ENCODE data around the gene SEL1L2. TPM values are rescaled to one million over a fixed set of nuclear protein-coding genes. Genes with fewer than 3 reads are reported as not detected.

The SEL1L2 gene, protein sequence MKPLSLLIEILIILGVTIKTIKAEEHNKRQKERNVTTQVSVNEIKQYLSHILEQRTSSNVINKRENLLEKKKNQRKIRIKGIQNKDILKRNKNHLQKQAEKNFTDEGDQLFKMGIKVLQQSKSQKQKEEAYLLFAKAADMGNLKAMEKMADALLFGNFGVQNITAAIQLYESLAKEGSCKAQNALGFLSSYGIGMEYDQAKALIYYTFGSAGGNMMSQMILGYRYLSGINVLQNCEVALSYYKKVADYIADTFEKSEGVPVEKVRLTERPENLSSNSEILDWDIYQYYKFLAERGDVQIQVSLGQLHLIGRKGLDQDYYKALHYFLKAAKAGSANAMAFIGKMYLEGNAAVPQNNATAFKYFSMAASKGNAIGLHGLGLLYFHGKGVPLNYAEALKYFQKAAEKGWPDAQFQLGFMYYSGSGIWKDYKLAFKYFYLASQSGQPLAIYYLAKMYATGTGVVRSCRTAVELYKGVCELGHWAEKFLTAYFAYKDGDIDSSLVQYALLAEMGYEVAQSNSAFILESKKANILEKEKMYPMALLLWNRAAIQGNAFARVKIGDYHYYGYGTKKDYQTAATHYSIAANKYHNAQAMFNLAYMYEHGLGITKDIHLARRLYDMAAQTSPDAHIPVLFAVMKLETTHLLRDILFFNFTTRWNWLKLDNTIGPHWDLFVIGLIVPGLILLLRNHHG
- total RNA-seq = not detected in 2 replicates

GRCh38 chr20:13990465-13990864 lies at the start of gene SEL1L2:
TSS of gene SEL1L2 (minus strand) at chr20:13990614. CDS start at chr20:13990534, 80 bp downstream.

DNA sequence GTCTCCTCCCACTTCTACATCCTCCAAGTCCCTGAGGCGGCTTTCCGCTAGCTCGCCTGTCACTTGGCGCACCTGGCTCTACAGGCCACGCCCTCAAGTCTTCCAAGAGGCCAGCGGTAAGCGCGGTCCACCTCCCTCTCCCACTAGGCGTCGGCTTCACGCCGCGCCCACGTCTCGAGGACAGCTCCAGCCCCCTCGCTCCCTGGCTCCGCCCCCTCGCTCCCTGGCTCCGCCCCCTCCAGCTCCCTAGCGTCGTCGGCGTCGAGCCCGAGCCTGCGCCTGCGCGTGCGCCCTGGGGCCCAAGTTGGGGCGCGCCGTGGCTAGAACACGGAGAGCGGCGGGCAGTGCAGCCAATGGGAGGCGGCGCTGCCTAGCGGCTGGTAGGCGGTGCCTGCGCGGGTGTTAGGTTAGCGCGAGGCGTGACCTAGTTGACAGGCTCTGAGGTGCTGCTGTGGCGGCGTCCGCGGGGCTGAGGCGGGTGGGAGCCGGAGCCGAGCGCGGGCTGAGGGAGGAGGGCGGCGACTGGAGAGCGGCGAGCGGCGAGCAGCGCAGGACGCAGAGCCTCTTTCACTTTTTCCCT lies 4.8 kb upstream of the SEL1L2 start, which contains the start of gene MACROD2:
Gene MACROD2, plus strand, starts transcription at position 431 of the 580 bp plus-strand sequence.

Other genes starting within 250 kb of the SEL1L2 start
- 6.7 and 10.4 TPM in 2 replicates for gene ESF1, start 205.7 kb downstream of the SEL1L2 start, total RNA-seq
- 14.8 and 22.3 TPM in 2 replicates for gene NDUFAF5, start 205.6 kb downstream of the SEL1L2 start, total RNA-seq
- gene MACROD2, start 4.9 kb upstream of the SEL1L2 start, total RNA-seq = 0.16 and 0.76 TPM in 2 replicates

Data from hair follicular keratinocyte (primary cell).